ENCODE results near the gene MAN1A1.
"Not testable (repeated sequence)": the region's sequence is repeated elsewhere in the genome, so short reads cannot be mapped to it uniquely, and the experiment has no call there.

The MAN1A1 gene

DNA sequence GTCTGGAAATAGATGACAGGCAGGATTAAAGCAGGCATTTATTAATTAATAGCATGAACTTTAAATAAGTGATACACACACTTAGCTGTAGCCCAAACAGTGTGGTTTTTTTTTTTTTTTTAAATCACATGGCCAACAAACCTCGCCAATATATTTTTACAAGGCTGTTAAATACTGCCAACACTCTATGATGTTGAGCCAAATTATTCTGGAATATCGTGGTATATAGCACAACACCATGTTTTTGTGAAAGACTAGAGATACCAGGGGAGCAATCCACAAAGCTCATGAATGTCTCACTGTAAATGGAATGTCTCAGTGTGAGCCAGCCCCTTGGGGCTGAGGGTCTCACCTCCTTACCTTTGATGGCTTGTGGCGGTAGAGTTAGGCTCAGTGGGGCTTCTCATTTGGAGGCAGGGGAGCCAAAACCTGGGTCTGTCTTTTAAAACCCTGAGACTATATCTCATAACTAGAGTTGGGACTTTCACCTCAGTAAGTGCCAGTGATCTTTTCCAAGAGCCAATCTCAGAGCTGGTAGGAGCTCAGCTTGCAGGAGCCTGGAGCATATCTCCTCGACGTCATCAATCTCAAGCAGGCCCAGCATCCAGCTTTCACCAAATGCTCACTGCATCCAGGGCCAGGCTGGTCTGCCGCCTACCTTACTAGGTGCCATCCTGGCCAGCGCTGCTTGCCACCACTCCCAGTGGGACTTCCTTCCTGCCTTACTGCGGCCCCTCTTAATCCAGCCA, 192.6 kb downstream of the MAN1A1 start:
- Histone ChIP-seq H3K4me1 (ENCODE audit: control insufficient read depth, low read depth, low read length) (no peaks in the 10 kb centered on the region), H3K9ac (ENCODE audit: low read length) (no peak overlapping the region), H3K27me3 (ENCODE audit: control insufficient read depth, insufficient read depth, low read length) (no peaks in the 10 kb centered on the region), H3K27ac (ENCODE audit: low read length) (no peak overlapping the region), H3K9me3 (ENCODE audit: control insufficient read depth, low read depth, low read length) (no peaks in the 10 kb centered on the region), H3K36me3 (ENCODE audit: control insufficient read depth, low read depth, low read length) (no peaks in the 10 kb centered on the region), H3K4me3 (ENCODE audit: low read length) (no peak overlapping the region)

DNA sequence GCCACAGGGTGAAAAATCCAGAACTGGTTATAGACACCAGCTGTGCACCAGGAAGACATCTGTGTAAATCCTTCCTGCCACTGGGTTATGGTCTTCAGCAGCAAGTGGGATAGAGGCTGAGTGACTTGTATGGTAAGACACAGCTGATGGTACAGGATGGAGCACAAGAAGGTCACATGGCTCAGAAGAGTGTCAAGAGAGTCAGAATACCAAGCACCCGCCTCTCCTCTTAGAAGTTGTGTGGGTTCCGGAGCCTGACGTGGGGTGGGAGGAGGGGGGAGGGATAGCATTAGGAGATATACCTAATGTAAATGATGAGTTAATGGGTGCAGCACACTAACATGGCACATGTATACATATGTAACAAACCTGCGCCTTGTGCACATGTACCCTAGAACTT, 193.5 kb downstream of the MAN1A1 start:
- H3K27ac ChIP-seq (ENCODE audit: low read length): not testable (repeated sequence)

DNA sequence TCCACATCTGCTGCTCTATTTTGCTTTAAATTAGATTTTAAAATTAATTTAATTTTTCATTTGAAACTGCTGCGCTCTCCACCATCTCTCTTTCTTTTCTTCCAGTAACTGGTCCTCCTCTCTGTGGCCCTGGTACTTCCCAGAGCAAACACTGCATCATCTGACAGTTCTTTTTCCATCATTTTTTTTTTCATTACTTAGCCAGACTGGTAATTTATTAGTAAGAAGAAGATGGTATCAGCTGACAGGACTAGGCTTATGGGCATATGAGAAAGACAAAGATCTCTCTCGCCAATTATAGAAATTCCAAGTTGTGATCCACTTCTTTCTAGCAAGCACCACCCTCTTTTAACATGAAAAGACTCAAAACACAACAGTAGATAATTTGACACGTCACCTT, 197.4 kb downstream of the MAN1A1 start:
- H3K9ac ChIP-seq (ENCODE audit: low read length): no peak overlapping the region
- H3K27me3 ChIP-seq (ENCODE audit: control insufficient read depth, insufficient read depth, low read length): no peaks in the 10 kb centered on the region
- no peaks in the 10 kb centered on the region for H3K9me3 ChIP-seq (ENCODE audit: control insufficient read depth, low read depth, low read length)
- H3K4me1 ChIP-seq (ENCODE audit: control insufficient read depth, low read depth, low read length): peaks cover 3% of the 10 kb centered on the region
- H3K4me3 ChIP-seq (ENCODE audit: low read length): no peak overlapping the region
- no peaks in the 10 kb centered on the region for H3K36me3 ChIP-seq (ENCODE audit: control insufficient read depth, low read depth, low read length)
- H3K27ac ChIP-seq (ENCODE audit: low read length): no peak overlapping the region

More for the DNA sequence above, 193.5 kb downstream of the MAN1A1 start:
- H3K9ac ChIP-seq (ENCODE audit: low read length); H3K36me3 ChIP-seq (ENCODE audit: control insufficient read depth, low read depth, low read length); H3K27me3 ChIP-seq (ENCODE audit: control insufficient read depth, insufficient read depth, low read length); H3K4me3 ChIP-seq (ENCODE audit: low read length); H3K4me1 ChIP-seq (ENCODE audit: control insufficient read depth, low read depth, low read length); H3K9me3 ChIP-seq (ENCODE audit: control insufficient read depth, low read depth, low read length): not testable (repeated sequence)

DNA sequence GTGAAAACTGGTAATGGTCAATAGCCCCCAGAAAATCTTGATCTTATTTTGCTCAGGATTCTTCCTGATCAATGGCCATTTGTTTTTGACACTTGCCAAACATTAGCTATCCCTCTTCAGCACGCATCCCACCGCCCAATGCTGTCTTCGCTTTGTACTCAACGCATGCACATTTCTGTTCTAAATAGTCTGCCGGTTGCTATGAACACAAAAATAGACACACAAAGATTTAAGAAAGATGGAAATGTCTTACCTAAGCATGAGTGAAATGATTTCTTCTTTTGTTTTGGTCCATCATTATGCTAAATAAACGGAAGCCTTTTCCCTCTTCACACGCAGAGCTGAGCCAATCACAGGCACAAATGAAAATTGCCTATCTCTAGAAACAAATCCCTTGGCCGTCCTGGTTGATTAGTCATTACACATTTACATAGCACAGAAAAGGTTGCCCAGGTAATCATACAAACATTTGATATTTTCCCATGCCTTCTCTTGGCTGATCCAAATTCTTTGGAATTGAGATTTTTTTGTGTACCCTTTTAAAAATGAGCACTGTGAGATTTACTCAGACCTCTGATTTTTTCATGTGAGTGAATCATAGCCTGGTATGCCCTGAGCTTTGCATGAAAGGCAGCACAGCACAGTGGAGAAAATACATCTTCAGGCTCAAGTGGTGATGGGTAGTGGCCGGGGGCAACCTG, 200.6 kb downstream of the MAN1A1 start:
- no peak overlapping the region for H3K9ac ChIP-seq (ENCODE audit: low read length)
- H3K4me1 ChIP-seq (ENCODE audit: control insufficient read depth, low read depth, low read length): peaks cover 3% of the 10 kb centered on the region
- no peaks in the 10 kb centered on the region for H3K9me3 ChIP-seq (ENCODE audit: control insufficient read depth, low read depth, low read length)
- no peak overlapping the region for H3K27ac ChIP-seq (ENCODE audit: low read length)
- no peak overlapping the region for H3K4me3 ChIP-seq (ENCODE audit: low read length)
- no peaks in the 10 kb centered on the region for H3K36me3 ChIP-seq (ENCODE audit: control insufficient read depth, low read depth, low read length)
- no peaks in the 10 kb centered on the region for H3K27me3 ChIP-seq (ENCODE audit: control insufficient read depth, insufficient read depth, low read length)

DNA sequence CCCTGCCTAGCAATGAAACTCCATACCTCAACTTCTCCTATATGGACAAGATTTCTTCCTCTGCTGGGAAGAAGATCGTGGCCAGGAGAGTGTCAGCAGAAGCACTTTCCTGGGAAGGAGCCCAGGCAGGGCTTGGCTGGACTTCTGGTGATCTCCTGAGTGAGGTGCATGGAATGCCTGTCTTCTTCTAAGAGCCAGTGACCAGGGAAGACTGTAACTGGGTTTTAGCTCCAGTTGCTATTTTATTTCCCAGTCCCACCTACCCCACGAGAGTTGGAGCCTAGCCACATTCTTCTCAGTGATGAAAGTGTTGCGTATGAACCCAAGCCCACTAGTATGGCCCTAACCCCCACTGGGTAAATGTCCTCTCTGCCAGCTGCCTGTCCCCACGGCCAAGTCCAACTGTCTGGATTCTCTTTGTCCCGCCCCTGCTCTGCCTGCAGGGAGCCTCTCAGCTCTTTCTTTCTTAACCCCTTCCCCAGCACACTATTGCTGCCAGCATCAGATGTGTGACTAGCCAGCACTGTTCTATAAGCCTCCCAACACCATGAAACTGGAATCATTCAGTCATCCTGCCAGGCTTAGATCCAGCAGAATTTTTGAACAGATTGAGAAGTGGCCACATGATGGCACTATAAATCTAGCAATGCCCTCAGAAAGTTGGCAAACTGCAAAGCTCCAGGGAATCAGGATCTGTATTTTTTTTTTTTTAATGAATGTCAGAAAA, 201.3 kb downstream of the MAN1A1 start:
- Histone ChIP-seq H3K4me1 (ENCODE audit: control insufficient read depth, low read depth, low read length) (peaks cover 3% of the 10 kb centered on the region), H3K9ac (ENCODE audit: low read length) (no peak overlapping the region), H3K27me3 (ENCODE audit: control insufficient read depth, insufficient read depth, low read length) (no peaks in the 10 kb centered on the region), H3K36me3 (ENCODE audit: control insufficient read depth, low read depth, low read length) (no peaks in the 10 kb centered on the region), H3K9me3 (ENCODE audit: control insufficient read depth, low read depth, low read length) (no peaks in the 10 kb centered on the region), H3K4me3 (ENCODE audit: low read length) (no peak overlapping the region), H3K27ac (ENCODE audit: low read length) (no peak overlapping the region)

DNA sequence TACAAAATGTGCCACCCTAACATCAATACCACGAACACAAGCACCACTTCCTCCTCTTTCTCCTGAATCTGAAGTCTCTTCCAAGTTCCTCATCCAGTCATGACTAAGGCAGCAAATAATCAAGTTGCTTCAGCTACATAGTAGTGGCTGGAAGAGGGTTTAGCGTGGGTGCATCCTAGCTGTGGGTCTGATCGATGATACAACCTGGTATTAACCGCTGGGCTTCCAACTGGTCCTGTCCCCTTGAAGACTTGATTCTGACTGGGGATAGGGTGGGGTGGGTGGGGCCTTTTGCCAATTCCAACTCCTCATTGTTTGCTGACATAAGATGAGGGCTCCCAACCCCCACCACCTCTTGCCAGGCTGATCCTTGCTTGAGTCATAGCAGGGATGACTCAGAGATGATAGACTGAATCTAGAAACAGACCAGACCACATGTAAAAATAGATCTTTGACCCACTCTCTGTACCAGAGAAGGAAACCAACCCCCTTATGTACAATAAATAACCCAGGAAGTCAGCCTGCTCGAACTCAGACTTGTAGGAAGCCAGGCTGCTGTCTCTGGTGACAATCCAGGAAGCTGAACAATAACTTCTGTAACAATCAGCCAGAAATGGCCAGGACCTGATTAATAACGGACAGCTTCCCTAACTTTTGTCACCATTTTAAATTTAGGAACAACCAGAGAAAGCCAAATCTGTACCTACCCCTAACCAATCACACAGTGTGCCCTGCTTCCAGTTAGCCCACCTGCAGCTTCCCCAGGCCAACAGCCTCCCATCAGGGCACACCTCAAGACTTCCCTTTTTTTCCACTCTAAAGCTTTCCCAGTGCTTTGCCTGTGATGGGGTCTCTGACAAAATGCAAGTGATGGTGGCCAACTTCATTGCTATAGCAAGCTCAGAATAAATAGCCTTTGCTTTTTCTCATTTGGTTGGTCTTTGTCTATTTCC, 202.2 kb downstream of the MAN1A1 start:
- Histone ChIP-seq H3K9me3 (ENCODE audit: control insufficient read depth, low read depth, low read length) (no peaks in the 10 kb centered on the region), H3K27ac (ENCODE audit: low read length) (no peak overlapping the region), H3K9ac (ENCODE audit: low read length) (no peak overlapping the region), H3K36me3 (ENCODE audit: control insufficient read depth, low read depth, low read length) (no peaks in the 10 kb centered on the region), H3K27me3 (ENCODE audit: control insufficient read depth, insufficient read depth, low read length) (no peaks in the 10 kb centered on the region), H3K4me3 (ENCODE audit: low read length) (no peak overlapping the region), H3K4me1 (ENCODE audit: control insufficient read depth, low read depth, low read length) (peaks cover 3% of the 10 kb centered on the region)

DNA sequence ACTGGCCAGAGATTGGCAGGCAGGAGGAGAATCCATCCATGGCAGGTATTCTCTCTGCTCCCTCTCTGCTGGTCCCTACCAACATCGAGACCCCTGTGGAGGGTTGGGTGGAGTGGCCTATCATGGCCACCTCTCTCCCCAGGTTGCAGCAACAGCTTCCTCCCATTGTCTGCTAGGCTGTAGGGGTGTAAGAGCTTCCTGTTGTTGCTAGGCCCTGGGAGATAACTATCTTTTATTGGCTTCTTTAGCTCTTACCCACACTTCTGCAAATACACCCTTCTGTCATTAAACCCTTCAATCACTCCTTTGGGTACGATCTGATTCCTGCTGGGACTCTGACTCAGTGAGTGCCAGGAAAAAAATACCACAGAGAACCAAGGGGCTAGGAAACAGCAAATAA, 204.4 kb downstream of the MAN1A1 start:
- Histone ChIP-seq H3K27me3 (ENCODE audit: control insufficient read depth, insufficient read depth, low read length) (no peaks in the 10 kb centered on the region), H3K9me3 (ENCODE audit: control insufficient read depth, low read depth, low read length) (no peaks in the 10 kb centered on the region), H3K4me3 (ENCODE audit: low read length) (no peak overlapping the region), H3K27ac (ENCODE audit: low read length) (no peak overlapping the region), H3K9ac (ENCODE audit: low read length) (no peak overlapping the region), H3K4me1 (ENCODE audit: control insufficient read depth, low read depth, low read length) (peaks cover 3% of the 10 kb centered on the region), H3K36me3 (ENCODE audit: control insufficient read depth, low read depth, low read length) (no peaks in the 10 kb centered on the region)

DNA sequence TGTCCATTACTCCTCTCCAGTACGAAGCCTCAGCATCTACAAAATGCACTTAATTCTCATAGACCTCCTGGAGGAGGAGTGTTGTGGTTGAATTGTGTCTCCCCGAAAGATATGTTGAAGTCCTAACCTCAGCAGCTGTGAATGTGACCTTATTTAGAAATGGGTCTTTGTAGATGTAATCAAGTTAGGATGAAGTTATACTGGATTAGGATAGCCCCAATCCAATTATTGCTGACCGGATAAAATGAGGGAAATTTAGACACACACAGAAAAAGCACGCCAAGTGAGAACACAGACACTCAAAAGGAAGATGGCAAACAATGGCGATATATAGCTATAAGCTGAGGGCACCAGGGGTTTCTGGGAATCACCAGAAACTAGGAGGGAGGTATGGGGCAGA, 206.9 kb downstream of the MAN1A1 start:
- H3K36me3 ChIP-seq (ENCODE audit: control insufficient read depth, low read depth, low read length): no peaks in the 10 kb centered on the region
- H3K27me3 ChIP-seq (ENCODE audit: control insufficient read depth, insufficient read depth, low read length): no peaks in the 10 kb centered on the region
- H3K9ac ChIP-seq (ENCODE audit: low read length): no peak overlapping the region
- H3K9me3 ChIP-seq (ENCODE audit: control insufficient read depth, low read depth, low read length): no peaks in the 10 kb centered on the region
- H3K4me3 ChIP-seq (ENCODE audit: low read length): no peak overlapping the region
- no peaks in the 10 kb centered on the region for H3K4me1 ChIP-seq (ENCODE audit: control insufficient read depth, low read depth, low read length)
- no peak overlapping the region for H3K27ac ChIP-seq (ENCODE audit: low read length)

DNA sequence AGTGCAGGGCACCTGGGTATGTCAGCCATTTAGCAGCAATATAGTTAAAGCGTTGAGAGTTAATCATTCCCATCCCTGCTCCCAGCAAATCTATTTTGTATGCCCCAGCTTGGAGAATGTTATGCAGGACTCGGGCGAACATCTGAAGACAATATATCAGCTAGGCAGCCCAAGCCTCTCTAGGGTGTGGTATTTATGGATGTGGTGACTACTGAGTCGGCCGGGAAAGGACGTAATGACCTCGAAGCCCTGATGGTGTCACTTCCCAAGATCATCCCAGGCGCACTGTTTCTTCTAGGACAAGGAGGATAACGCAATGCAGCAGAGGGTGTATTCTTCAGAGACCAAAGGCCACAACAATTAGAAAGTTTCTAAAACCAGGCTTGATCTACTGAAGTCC, 207.5 kb downstream of the MAN1A1 start:
- no peaks in the 10 kb centered on the region for H3K9me3 ChIP-seq (ENCODE audit: control insufficient read depth, low read depth, low read length)
- H3K36me3 ChIP-seq (ENCODE audit: control insufficient read depth, low read depth, low read length): no peaks in the 10 kb centered on the region
- no peaks in the 10 kb centered on the region for H3K4me1 ChIP-seq (ENCODE audit: control insufficient read depth, low read depth, low read length)
- no peak overlapping the region for H3K4me3 ChIP-seq (ENCODE audit: low read length)
- H3K27ac ChIP-seq (ENCODE audit: low read length): no peak overlapping the region
- H3K9ac ChIP-seq (ENCODE audit: low read length): no peak overlapping the region
- H3K27me3 ChIP-seq (ENCODE audit: control insufficient read depth, insufficient read depth, low read length): no peaks in the 10 kb centered on the region

DNA sequence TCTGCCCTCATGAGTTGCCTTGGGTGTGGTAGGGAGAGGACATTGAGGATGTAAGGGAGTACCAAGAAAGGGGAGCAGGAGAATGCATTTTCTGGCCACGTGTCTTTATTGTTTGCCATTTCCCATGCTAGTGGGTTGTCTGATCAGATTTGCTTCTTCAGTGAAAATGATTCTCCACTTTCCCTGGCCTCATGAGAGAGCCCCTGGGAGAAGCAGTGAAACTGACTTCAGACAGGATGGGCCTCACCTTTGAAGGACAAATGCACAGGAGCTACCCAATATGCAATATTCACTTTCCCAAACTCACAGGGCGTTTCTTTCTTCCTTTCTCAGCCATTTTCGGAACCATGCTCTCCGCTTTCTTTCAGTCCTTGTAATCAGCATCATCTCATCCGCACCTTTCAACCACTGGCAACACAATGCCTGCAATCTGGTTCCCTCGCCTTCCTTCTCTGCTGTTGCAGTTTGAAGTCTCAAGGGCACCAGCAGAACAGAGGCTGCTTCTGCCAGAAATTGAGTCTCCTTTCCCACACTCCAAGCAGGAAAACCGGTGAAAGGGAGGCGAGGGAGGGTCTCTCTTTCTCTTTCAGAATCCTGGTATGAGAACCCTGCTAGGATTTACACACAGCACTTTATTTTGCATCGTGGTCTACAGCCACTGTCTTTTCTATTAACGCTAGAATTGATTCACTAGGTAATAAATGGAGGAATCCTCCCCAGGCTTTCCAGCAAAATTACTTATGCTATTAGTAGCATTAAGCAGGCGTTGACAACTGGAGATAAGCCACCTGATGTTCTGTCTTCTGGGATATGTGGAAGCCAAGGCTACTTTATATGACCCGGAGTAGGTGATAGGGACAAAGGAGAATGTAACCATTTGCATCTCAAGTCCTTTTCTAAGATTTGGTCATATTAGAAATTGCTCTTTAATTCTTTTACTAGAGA, 209.1 kb downstream of the MAN1A1 start:
- H3K4me1 ChIP-seq (ENCODE audit: control insufficient read depth, low read depth, low read length): no peaks in the 10 kb centered on the region
- no peak overlapping the region for H3K9ac ChIP-seq (ENCODE audit: low read length)
- H3K27me3 ChIP-seq (ENCODE audit: control insufficient read depth, insufficient read depth, low read length): no peaks in the 10 kb centered on the region
- H3K36me3 ChIP-seq (ENCODE audit: control insufficient read depth, low read depth, low read length): no peaks in the 10 kb centered on the region
- no peaks in the 10 kb centered on the region for H3K9me3 ChIP-seq (ENCODE audit: control insufficient read depth, low read depth, low read length)
- no peak overlapping the region for H3K27ac ChIP-seq (ENCODE audit: low read length)
- H3K4me3 ChIP-seq (ENCODE audit: low read length): no peak overlapping the region
